IMR-90 (cell line): ENCODE data around the gene TMPRSS6. TPM values are rescaled to one million over a fixed set of nuclear protein-coding genes. Genes with fewer than 3 reads are reported as not detected.

Experiments
- ATAC-seq: fragments of 200-7000 bp; cut with Tn5 transposase; 2 replicates; pipeline ENCODE4 v1.9.1; 2020; ENCODE audit warnings: low read depth, mild to moderate bottlenecking, moderate library complexity
- BruUV-seq: library from RNA; stranded (reverse); fragments of 400-500 nt; replicated peaks from 2 replicates; lab custom pipeline; 2021; lab: Mats Ljungman, UMichigan
- CTCF ChIA-PET: fragments of 300-600 bp; formaldehyde crosslinking; extraction: SDS; loops from one replicate; lab custom pipeline; 2021; ENCODE audit warnings: antibody characterized with exemption; lab: Yijun Ruan, JAX
- POLR2A ChIA-PET: fragments of 300-600 bp; sonication (Branson Sonifier 250); formaldehyde crosslinking; loops from one replicate; lab custom pipeline; 2022; ENCODE audit warnings: antibody characterized with exemption; ENCODE audit not compliant: unreplicated experiment; lab: Charles Lee
- DNase-seq: peaks from one replicate; pipeline ENCODE4 v3.0.0; 2013
- H2AFZ ChIP-seq: replicated peaks from 2 replicates; pipeline ENCODE3; 2013; ENCODE audit warnings: low read length, mild to moderate bottlenecking; ENCODE audit not compliant: poor library complexity
- H2AK5ac ChIP-seq: 2 replicates; pipeline ENCODE4 v1.6.1; 2013; ENCODE audit warnings: low read depth, low read length, inconsistent platforms
- H2AK9ac ChIP-seq: replicated peaks from 2 replicates; pipeline ENCODE3; 2013; ENCODE audit warnings: mild to moderate bottlenecking, low read depth, low read length, moderate library complexity; ENCODE audit not compliant: poor library complexity
- H2BK120ac ChIP-seq: 2 replicates; pipeline ENCODE4 v1.6.1; 2013; ENCODE audit warnings: low read depth, low read length, inconsistent platforms
- H2BK15ac ChIP-seq: 3 replicates; pipeline ENCODE4 v1.6.1; 2013; ENCODE audit warnings: low read depth, low read length, inconsistent platforms
- H2BK20ac ChIP-seq: 2 replicates; pipeline ENCODE4 v1.6.1; 2013; ENCODE audit warnings: low read depth, mild to moderate bottlenecking, inconsistent platforms, low read length, moderate library complexity
- H2BK5ac ChIP-seq: 2 replicates; pipeline ENCODE4 v1.6.1; 2013; ENCODE audit warnings: mild to moderate bottlenecking, low read depth, low read length, inconsistent platforms; ENCODE audit not compliant: poor library complexity, severe bottlenecking
- H3K14ac ChIP-seq: replicated peaks from 2 replicates; pipeline ENCODE4 v1.6.1; 2013; ENCODE audit warnings: low read depth, low read length, inconsistent platforms
- H3K18ac ChIP-seq: 2 replicates; pipeline ENCODE4 v1.6.1; 2013; ENCODE audit warnings: low read depth, low read length, control low read depth
- H3K23ac ChIP-seq: 2 replicates; pipeline ENCODE4 v1.6.1; 2013; ENCODE audit warnings: low read depth, low read length, inconsistent platforms
- H3K27ac ChIP-seq: 2 replicates; pipeline ENCODE4 v1.5.1; 2013; ENCODE audit warnings: mild to moderate bottlenecking, control low read depth, low read length; ENCODE audit not compliant: insufficient read depth
- H3K27me3 ChIP-seq: 2 replicates; pipeline ENCODE4 v1.6.1; 2013; ENCODE audit warnings: low read length; ENCODE audit not compliant: control insufficient read depth, insufficient read depth
- H3K36me3 ChIP-seq: 2 replicates; pipeline ENCODE4 v1.6.1; 2013; ENCODE audit warnings: low read length, mixed read lengths; ENCODE audit not compliant: control insufficient read depth, insufficient read depth
- H3K4ac ChIP-seq: 2 replicates; pipeline ENCODE4 v1.6.1; 2013; ENCODE audit warnings: low read depth, low read length, inconsistent platforms
- H3K4me1 ChIP-seq: 2 replicates; pipeline ENCODE4 v1.6.1; 2013; ENCODE audit warnings: low read length, mixed read lengths; ENCODE audit not compliant: control insufficient read depth, insufficient read depth
- H3K4me2 ChIP-seq: 2 replicates; pipeline ENCODE4 v1.6.1; 2013; ENCODE audit warnings: low read depth, mild to moderate bottlenecking, control low read depth, low read length, moderate library complexity
- H3K4me3 ChIP-seq: 2 replicates; pipeline ENCODE4 v1.5.1; 2013; ENCODE audit warnings: low read depth, mild to moderate bottlenecking, control low read depth, low read length, moderate library complexity; ENCODE audit not compliant: insufficient read depth
- H3K56ac ChIP-seq: 2 replicates; pipeline ENCODE4 v1.6.1; 2013; ENCODE audit warnings: low read length, inconsistent platforms; ENCODE audit not compliant: insufficient read depth; ENCODE audit errors: extremely low read depth
- H3K79me1 ChIP-seq, 2 experiments: 2 replicates each; pipeline ENCODE4 v1.6.1; 2013; ENCODE audit warnings: low read length in 2 of 2, inconsistent platforms in 1 of 2, low read depth in 1 of 2
- H3K9ac ChIP-seq: 2 replicates; pipeline ENCODE4 v1.6.1; 2013; ENCODE audit warnings: low read depth, low read length, control low read depth
- H3K9me1 ChIP-seq: 2 replicates; pipeline ENCODE4 v1.6.1; 2013; ENCODE audit warnings: low read length, inconsistent platforms; ENCODE audit not compliant: insufficient read depth
- H3K9me3 ChIP-seq: 2 replicates; pipeline ENCODE4 v1.6.1; 2013; ENCODE audit warnings: low read length; ENCODE audit not compliant: control insufficient read depth, insufficient read depth
- H4K20me1 ChIP-seq: 2 replicates; pipeline ENCODE4 v1.6.1; 2013; ENCODE audit warnings: low read length, inconsistent platforms; ENCODE audit not compliant: insufficient read depth
- H4K5ac ChIP-seq: 2 replicates; pipeline ENCODE4 v1.6.1; 2013; ENCODE audit warnings: mild to moderate bottlenecking, low read depth, low read length, control low read depth
- H4K8ac ChIP-seq, 2 experiments: 2 replicates each; pipeline ENCODE4 v1.6.1; 2013; ENCODE audit warnings: low read depth in 2 of 2, low read length in 2 of 2, control low read depth in 1 of 2, inconsistent platforms in 1 of 2
- H4K91ac ChIP-seq: 2 replicates; pipeline ENCODE4 v1.6.1; 2013; ENCODE audit warnings: low read depth, low read length, inconsistent platforms; ENCODE audit not compliant: insufficient read depth
- BHLHE40 ChIP-seq: fragments of 150-350 bp; IDR thresholded peaks from 2 replicates; pipeline ENCODE4 v1.6.1; 2016; ENCODE audit warnings: mild to moderate bottlenecking, low read depth, low read length
- CEBPB ChIP-seq: IDR thresholded peaks from 2 replicates; pipeline ENCODE4 v1.6.1; 2012; ENCODE audit warnings: low read depth, low read length, improper control_type of control experiment
- CTCF ChIP-seq: conservative IDR thresholded peaks from 2 replicates; pipeline ENCODE4 v1.5.1; 2012; ENCODE audit warnings: mild to moderate bottlenecking, low read depth, low read length, improper control_type of control experiment
- ELK1 ChIP-seq: fragments of 150-350 bp; IDR thresholded peaks from 2 replicates; pipeline ENCODE4 v1.6.1; 2016; ENCODE audit warnings: low read depth, mild to moderate bottlenecking, low read length, moderate library complexity, borderline replicate concordance
- MXI1 ChIP-seq: IDR thresholded peaks from 2 replicates; pipeline ENCODE4 v1.6.1; 2012; ENCODE audit warnings: low read depth, mild to moderate bottlenecking, low read length, moderate library complexity, borderline replicate concordance
- POLR2A ChIP-seq: IDR thresholded peaks from 2 replicates; pipeline ENCODE4 v1.6.1; 2012; ENCODE audit warnings: mild to moderate bottlenecking, low read depth, low read length
- RAD21 ChIP-seq: IDR thresholded peaks from 2 replicates; pipeline ENCODE4 v1.6.1; 2012; ENCODE audit warnings: low read length, improper control_type of control experiment
- RFX5 ChIP-seq: IDR thresholded peaks from 2 replicates; pipeline ENCODE4 v1.8.0; 2012; ENCODE audit warnings: low read depth, mild to moderate bottlenecking, low read length, moderate library complexity
- SMC3 ChIP-seq: fragments of 150-350 bp; IDR thresholded peaks from 2 replicates; pipeline ENCODE4 v1.6.1; 2016; ENCODE audit warnings: low read depth, mild to moderate bottlenecking, antibody characterized with exemption, low read length, moderate library complexity
- WGBS, 2 experiments: methylation state at CpG; one replicate each; pipeline versions ENCODE4 v1.1.5 to v1.1.7; 2013; ENCODE audit warnings: missing lambda C conversion rate in 2 of 2; ENCODE audit not compliant: insufficient read length in 1 of 2; ENCODE audit errors: extremely low coverage in 2 of 2; 5-methylcytosine and 5-hydroxymethylcytosine counted together
- dilution Hi-C: fragments of 300-500 bp; cut with HindIII; formaldehyde crosslinking; loops from one replicate; pipeline ENCODE4 v1.14.3; 2018; ENCODE audit warnings: low sequenced_read_pairs; ENCODE audit not compliant: unreplicated experiment
- in situ Hi-C: fragments of 300-500 bp; cut with MboI; formaldehyde crosslinking; loops from 3 replicates; pipeline ENCODE4 v1.14.3; 2019; ENCODE audit warnings: low sequenced_read_pairs, inconsistent platforms, mixed read lengths
- intact Hi-C: fragments of 100-400 bp; cut with micrococcal nuclease; formaldehyde crosslinking; loops from 2 replicates; pipeline ENCODE4 v1.10.0; 2022
- polyA plus RNA-seq, 3 experiments: library from polyadenylated mRNA; depleted of rRNA; stranded (reverse); fragments of >200 nt; gene quantifications; 2 replicates each; pipeline ENCODE4 v1.2.3, GENCODE V29; 2012; ENCODE audit warnings: low replicate concordance in 1 of 3
- total RNA-seq: library from RNA; depleted of rRNA; stranded (reverse); fragments of >200 nt; gene quantifications from 2 replicates; pipeline ENCODE4 v1.2.3, GENCODE V29; 2012

TMPRSS6 gene
- total and polyA plus RNA-seq, 2 of the 4 experiments (the other 2 are of a cell fraction) = not detected

GRCh38 chr22:37107816-37108621, 1.5 kb downstream of the TMPRSS6 start (continued):
- TF ChIP-seq SMC3 = no peak

- in situ Hi-C loops = no loop called here
- H3K27me3 ChIP-seq = peaks cover 47% of the 10 kb centered on the region
- H3K9ac ChIP-seq = no peak overlapping the region
- BruUV-seq = no TSS peak
- no peak overlapping the region for H3K27ac ChIP-seq
- no peak overlapping the region for H3K4ac ChIP-seq
- H3K79me1 ChIP-seq = no peaks in the 10 kb centered on the region
- TF ChIP-seq BHLHE40 = no peak
- no peak for TF ChIP-seq POLR2A
- no peak for TF ChIP-seq RFX5
- TF ChIP-seq CEBPB = no peak
- TF ChIP-seq CTCF = no peak
- no peak for TF ChIP-seq ELK1
- no peak for TF ChIP-seq RAD21
- no peak for TF ChIP-seq MXI1
- no peak overlapping the region for H4K8ac ChIP-seq
- DNase-seq (no peak), ATAC-seq (no peak)
- no peak overlapping the region for H2AK5ac ChIP-seq
- dilution Hi-C loops = no loop called here
- H3K18ac ChIP-seq = no peak overlapping the region
- intact Hi-C loops = no loop called here
- no peak overlapping the region for H2AFZ ChIP-seq
- ChIA-PET POLR2A (no interaction called here), CTCF (no interaction called here)
- no peaks in the 10 kb centered on the region for H3K9me1 ChIP-seq
- no peaks in the 10 kb centered on the region for H3K36me3 ChIP-seq
- H4K5ac ChIP-seq = no peak overlapping the region
- H2AK9ac ChIP-seq = no peak overlapping the region
- WGBS, 2 experiments = no CpG with 5 or more reads among the region's 5 CpGs
- no peak overlapping the region for H3K14ac ChIP-seq
- no peak overlapping the region for H2BK15ac ChIP-seq
- H4K91ac ChIP-seq = no peak overlapping the region
- H2BK5ac ChIP-seq = no peak overlapping the region
- no peaks in the 10 kb centered on the region for H4K20me1 ChIP-seq
- no peaks in the 10 kb centered on the region for H3K9me3 ChIP-seq
- H3K56ac ChIP-seq = no peak overlapping the region
- H3K4me3 ChIP-seq = no peak overlapping the region
- H2BK20ac ChIP-seq = no peak overlapping the region
- H3K4me2 ChIP-seq = no peak overlapping the region
- no peak overlapping the region for H2BK120ac ChIP-seq
- H3K23ac ChIP-seq = no peak overlapping the region
- no peaks in the 10 kb centered on the region for H3K4me1 ChIP-seq
These were observed 3.5 kb downstream of the TMPRSS6 start for GRCh38 chr22:37105990-37106389.
